A549 (cell line): ENCODE measurements around the gene CARD10. TPM values are rescaled to one million over a fixed set of nuclear protein-coding genes. Genes with fewer than 3 reads are reported as not detected.
A peak's percentile ranks its signal among the peaks of the same experiment; 100 is the strongest.

Experiments
- ATAC-seq, 2 experiments: fragments of 200-7000 bp in 1 of 2; fragments of >200 bp in 1 of 2; cut with Nextera tagmentation in 1 of 2; cut with Tn5 transposase in 1 of 2; 3 replicates each; pipeline versions ENCODE4 v1.8.0 to v1.9.1; 2018 to 2020; ENCODE audit warnings: mild to moderate bottlenecking in 1 of 2, moderate library complexity in 1 of 2
- CTCF ChIA-PET: fragments of 300-600 bp; sonication (Branson Sonifier 250); formaldehyde crosslinking; extraction: SDS; loops from one replicate; lab custom pipeline; 2021; ENCODE audit warnings: antibody characterized with exemption, inconsistent platforms; lab: Yijun Ruan, JAX
- POLR2A ChIA-PET: fragments of 350-600 bp; formaldehyde crosslinking; extraction: SDS; loops from one replicate; lab custom pipeline; 2021; ENCODE audit warnings: antibody characterized with exemption, inconsistent platforms; lab: Yijun Ruan, JAX
- DNase-seq, 2 experiments: peaks; one replicate each; pipeline versions ENCODE4 v3.0.0 to v3.0.0-alpha.2; 2011 to 2016; ENCODE audit warnings: low read depth in 1 of 2, low spot score in 1 of 2
- FAIRE-seq: peaks from 2 replicates; lab custom pipeline; 2011; peaks lifted over from hg19 to GRCh38; lab: Jason Lieb, UNC
- H3K27ac ChIP-seq, 2 experiments: fragments of >200 bp; sonication (Bioruptor Twin); formaldehyde crosslinking; 3 replicates each; pipeline ENCODE4 v1.5.1; 2016 to 2017
- H3K4me1 ChIP-seq: fragments of >200 bp; sonication (Bioruptor Twin); formaldehyde crosslinking; 3 replicates; pipeline ENCODE4 v1.6.1; 2016
- H3K4me2 ChIP-seq: fragments of >200 bp; sonication (Bioruptor Twin); formaldehyde crosslinking; 3 replicates; pipeline ENCODE4 v1.6.1; 2016
- H3K4me3 ChIP-seq: fragments of >200 bp; sonication (Bioruptor Twin); formaldehyde crosslinking; 3 replicates; pipeline ENCODE4 v1.5.1; 2016
- H3K9me3 ChIP-seq: fragments of >200 bp; sonication (Bioruptor Twin); formaldehyde crosslinking; 3 replicates; pipeline ENCODE4 v1.6.1; 2016
- BHLHE40 ChIP-seq: IDR thresholded peaks from 2 replicates; pipeline ENCODE4 v1.6.1; 2012; ENCODE audit warnings: low read depth, low read length, inconsistent platforms
- CHD4 ChIP-seq: fragments of 200-600 bp; sonication (generic); IDR thresholded peaks from 2 replicates; pipeline ENCODE4 v1.6.1; 2016; ENCODE audit warnings: antibody characterized with exemption, mild to moderate bottlenecking, borderline replicate concordance
- E2F6 ChIP-seq: IDR thresholded peaks from 2 replicates; pipeline ENCODE4 v1.6.1; 2012; ENCODE audit warnings: low read depth, borderline replicate concordance
- EHF ChIP-seq: fragments of 250-450 bp; sonication (Bioruptor Pico); IDR thresholded peaks from 2 replicates; pipeline ENCODE4 v1.5.0; 2020; ENCODE audit warnings: mild to moderate bottlenecking
- ESRRA ChIP-seq: fragments of 150-350 bp; IDR thresholded peaks from 2 replicates; pipeline ENCODE4 v1.6.1; 2014; ENCODE audit warnings: mild to moderate bottlenecking, low read length, borderline replicate concordance
- FOSB ChIP-seq: fragments of 250-450 bp; sonication (Bioruptor Pico); IDR thresholded peaks from 2 replicates; pipeline ENCODE4 v1.5.0; 2020; ENCODE audit warnings: mild to moderate bottlenecking, moderate library complexity
- GATA3 ChIP-seq: IDR thresholded peaks from 2 replicates; pipeline ENCODE4 v1.6.1; 2012; ENCODE audit warnings: borderline replicate concordance
- HDAC2 ChIP-seq: fragments of 200-600 bp; sonication (generic); IDR thresholded peaks from 2 replicates; pipeline ENCODE4 v1.6.1; 2016
- HES2 ChIP-seq: fragments of >200 bp; sonication (Bioruptor Twin); formaldehyde crosslinking; IDR thresholded peaks from 2 replicates; pipeline ENCODE4 v1.6.1; 2016
- HOXB5 ChIP-seq: fragments of 250-450 bp; sonication (Bioruptor Pico); IDR thresholded peaks from 2 replicates; pipeline ENCODE4 v1.5.0; 2020; ENCODE audit warnings: mild to moderate bottlenecking, moderate library complexity
- JUN ChIP-seq, 2 experiments: fragments of >200 bp; sonication (Bioruptor Twin); formaldehyde crosslinking; IDR thresholded peaks; 2 replicates in 1 of 2; 3 replicates in 1 of 2; pipeline ENCODE4 v1.6.1; 2016 to 2017
- KDM1A ChIP-seq: fragments of 200-600 bp; sonication (generic); IDR thresholded peaks from 2 replicates; pipeline ENCODE4 v1.6.1; 2016; ENCODE audit warnings: low read depth, mild to moderate bottlenecking
- MAZ ChIP-seq: fragments of 150-350 bp; IDR thresholded peaks from 2 replicates; pipeline ENCODE4 v1.6.1; 2014; ENCODE audit warnings: antibody characterized with exemption, low read depth, low read length, borderline replicate concordance
- MYC ChIP-seq: IDR thresholded peaks from 2 replicates; pipeline ENCODE4 v1.6.1; 2012; ENCODE audit warnings: mild to moderate bottlenecking, inconsistent platforms, low read length, improper control_type of control experiment, borderline replicate concordance
- PHF8 ChIP-seq: fragments of 200-600 bp; sonication (generic); IDR thresholded peaks from 2 replicates; pipeline ENCODE4 v1.6.1; 2016; ENCODE audit warnings: low read depth, mild to moderate bottlenecking, antibody characterized with exemption, moderate library complexity, borderline replicate concordance
- RAD21 ChIP-seq, 2 experiments: fragments of >200 bp in 1 of 2; sonication (Bioruptor Twin) in 1 of 2; formaldehyde crosslinking in 1 of 2; IDR thresholded peaks in 1 of 2; conservative IDR thresholded peaks in 1 of 2; 2 replicates in 1 of 2; 3 replicates in 1 of 2; pipeline ENCODE4 v1.6.1; 2012 to 2018; ENCODE audit warnings: inconsistent platforms in 1 of 2
- RCOR1 ChIP-seq: fragments of 150-350 bp; IDR thresholded peaks from 2 replicates; pipeline ENCODE4 v1.6.1; 2014; ENCODE audit warnings: antibody characterized with exemption, low read length, low read depth
- SMC3 ChIP-seq: fragments of >200 bp; sonication (Bioruptor Twin); formaldehyde crosslinking; IDR thresholded peaks from 3 replicates; pipeline ENCODE4 v1.6.1; 2018; ENCODE audit warnings: inconsistent platforms
- TFCP2L1 ChIP-seq: fragments of 250-450 bp; sonication (Bioruptor Pico); IDR thresholded peaks from 2 replicates; pipeline ENCODE4 v1.5.0; 2021; ENCODE audit warnings: mild to moderate bottlenecking
- TP53 ChIP-seq: fragments of 250-450 bp; sonication (Bioruptor Pico); IDR thresholded peaks from 2 replicates; pipeline ENCODE4 v1.5.0; 2021; ENCODE audit warnings: mild to moderate bottlenecking, moderate library complexity
- ZC3H11A ChIP-seq: fragments of 450-650 bp; IDR thresholded peaks from 2 replicates; pipeline ENCODE4 v1.6.1; 2014; ENCODE audit warnings: antibody characterized with exemption, mild to moderate bottlenecking
- ZFP36 ChIP-seq: fragments of 450-650 bp; IDR thresholded peaks from 2 replicates; pipeline ENCODE4 v1.6.1; 2014; ENCODE audit warnings: borderline replicate concordance; ENCODE audit not compliant: partially characterized antibody
- WGBS: methylation state at CpG from one replicate; pipeline ENCODE4 v1.1.6; 2017; ENCODE audit errors: missing lambda C conversion rate; 5-methylcytosine and 5-hydroxymethylcytosine counted together
- polyA plus RNA-seq, 4 experiments: library from polyadenylated mRNA; depleted of rRNA in 3 of 4; stranded (reverse); fragments of >200 nt; fragmentation: RNase III in 1 of 4; extraction: RNeasy Plus Mini Kit Qiagen cat#74134 plus additional on column Dnase treatment in 1 of 4; gene quantifications; 2 replicates in 3 of 4; 3 replicates in 1 of 4; pipeline ENCODE4 v1.2.3, GENCODE V29; 2011 to 2017
- TF ChIP-seq, protein P1 (sequence below): fragments of 250-450 bp; sonication (Bioruptor Pico); IDR thresholded peaks from 2 replicates; pipeline ENCODE4 v1.5.0; 2021; ENCODE audit warnings: mild to moderate bottlenecking, moderate library complexity, borderline replicate concordance
- TF ChIP-seq, protein P2 (sequence below): fragments of 150-350 bp; IDR thresholded peaks from 2 replicates; pipeline ENCODE4 v1.6.1; 2014; ENCODE audit warnings: low read depth, mild to moderate bottlenecking, low read length
- TF ChIP-seq, protein P3 (sequence below): fragments of >200 bp; sonication (Bioruptor Twin); formaldehyde crosslinking; IDR thresholded peaks from 3 replicates; pipeline ENCODE4 v1.5.1; 2016

CARD10 gene
- polyA plus RNA-seq, 2 of the 4 experiments (the other 2 are of a cell fraction) = 8.3 to 15.3 TPM

- TF ChIP-seq, protein P1, sequence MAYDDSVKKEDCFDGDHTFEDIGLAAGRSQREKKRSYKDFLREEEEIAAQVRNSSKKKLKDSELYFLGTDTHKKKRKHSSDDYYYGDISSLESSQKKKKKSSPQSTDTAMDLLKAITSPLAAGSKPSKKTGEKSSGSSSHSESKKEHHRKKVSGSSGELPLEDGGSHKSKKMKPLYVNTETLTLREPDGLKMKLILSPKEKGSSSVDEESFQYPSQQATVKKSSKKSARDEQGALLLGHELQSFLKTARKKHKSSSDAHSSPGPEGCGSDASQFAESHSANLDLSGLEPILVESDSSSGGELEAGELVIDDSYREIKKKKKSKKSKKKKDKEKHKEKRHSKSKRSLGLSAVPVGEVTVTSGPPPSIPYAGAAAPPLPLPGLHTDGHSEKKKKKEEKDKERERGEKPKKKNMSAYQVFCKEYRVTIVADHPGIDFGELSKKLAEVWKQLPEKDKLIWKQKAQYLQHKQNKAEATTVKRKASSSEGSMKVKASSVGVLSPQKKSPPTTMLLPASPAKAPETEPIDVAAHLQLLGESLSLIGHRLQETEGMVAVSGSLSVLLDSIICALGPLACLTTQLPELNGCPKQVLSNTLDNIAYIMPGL = no peak
These were observed 39.6 kb upstream of the CARD10 start (continued) for GRCh38 chr22:37558815-37559214.

GRCh38 chr22:37557321-37558001, 38.2 kb upstream of the CARD10 start:
- H3K9me3 ChIP-seq = no peaks in the 10 kb centered on the region
- POLR2A ChIA-PET = interaction anchor here (0.5 kb wide), 1 partner anchor 9 kb away, joined by 4 read pairs; no protein-coding TSS in a partner anchor
- peaks cover 41% of the 10 kb centered on the region for H3K4me1 ChIP-seq
- no peak for FAIRE-seq
- CTCF ChIA-PET = interaction anchor here (0.7 to 18.5 kb wide), 6 partner anchors 10 to 241 kb away, joined by 3 to 771 read pairs (median 5); no protein-coding TSS in a partner anchor
- no peak overlapping the region for H3K4me3 ChIP-seq
- 26% methylated on average over 6 of the region's 7 CpGs for WGBS
- H3K27ac ChIP-seq = peak overlapping the region; percentile 39 to 100; a peak in 5 of 6 replicates
- DNase-seq = peak in 1 of 2 experiments; percentile 53
- ATAC-seq = no peak
- peak overlapping the region; percentile 44 for H3K4me2 ChIP-seq
- TF ChIP-seq HES2 (no peak), CHD4 (0 out of 2 replicates have a peak, but pooled peaks have one; percentile 39), PHF8 (no peak), EHF (CRISPR knock-in tag) (no peak), KDM1A (peak; percentile 74; the same call in 1 of the 2 replicates)

- CTCF ChIA-PET = interaction anchor here (1.1 to 18.5 kb wide), 4 partner anchors 11 to 240 kb away, joined by 3 to 771 read pairs (median 20); no protein-coding TSS in a partner anchor
These were observed 37.5 kb upstream of the CARD10 start for GRCh38 chr22:37556710-37557109.

GRCh38 chr22:37555029-37555428, 35.8 kb upstream of the CARD10 start:
- no peak overlapping the region for H3K4me3 ChIP-seq
- H3K9me3 ChIP-seq = no peaks in the 10 kb centered on the region
- H3K4me2 ChIP-seq = no peak overlapping the region
- ChIA-PET POLR2A (interaction anchor here (1.0 kb wide), 1 partner anchor 11 kb away, joined by 6 read pairs; no protein-coding TSS in a partner anchor), CTCF (interaction anchor here (0.7 to 18.5 kb wide), 4 partner anchors 10 to 52 kb away, joined by 3 to 771 read pairs (median 22); no protein-coding TSS in a partner anchor)
- H3K4me1 ChIP-seq = peaks cover 47% of the 10 kb centered on the region
- TF ChIP-seq TFCP2L1 (CRISPR knock-in tag) (no peak), E2F6 (no peak), RCOR1 (no peak), SMC3 (no peak), ESRRA (no peak)
- TF ChIP-seq, protein P2, sequence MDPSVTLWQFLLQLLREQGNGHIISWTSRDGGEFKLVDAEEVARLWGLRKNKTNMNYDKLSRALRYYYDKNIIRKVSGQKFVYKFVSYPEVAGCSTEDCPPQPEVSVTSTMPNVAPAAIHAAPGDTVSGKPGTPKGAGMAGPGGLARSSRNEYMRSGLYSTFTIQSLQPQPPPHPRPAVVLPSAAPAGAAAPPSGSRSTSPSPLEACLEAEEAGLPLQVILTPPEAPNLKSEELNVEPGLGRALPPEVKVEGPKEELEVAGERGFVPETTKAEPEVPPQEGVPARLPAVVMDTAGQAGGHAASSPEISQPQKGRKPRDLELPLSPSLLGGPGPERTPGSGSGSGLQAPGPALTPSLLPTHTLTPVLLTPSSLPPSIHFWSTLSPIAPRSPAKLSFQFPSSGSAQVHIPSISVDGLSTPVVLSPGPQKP = no peak
- no peak for ATAC-seq
- no peak overlapping the region for H3K27ac ChIP-seq
- FAIRE-seq = no peak
- DNase-seq = no peak

More at GRCh38 chr22:37556710-37557109, 37.5 kb upstream of the CARD10 start:
- H3K27ac ChIP-seq = peak overlapping the region; percentile 39 to 100; a peak in 5 of 6 replicates
- H3K4me3 ChIP-seq = no peak overlapping the region
- peak overlapping the region; percentile 44 for H3K4me2 ChIP-seq
- 17% methylated on average over 4 of the region's 5 CpGs for WGBS
- DNase-seq (no peak), FAIRE-seq (no peak)
- no peaks in the 10 kb centered on the region for H3K9me3 ChIP-seq
- peaks cover 42% of the 10 kb centered on the region for H3K4me1 ChIP-seq
- no peak for TF ChIP-seq GATA3
- TF ChIP-seq JUN (IDR thresholded peaks at IDR 0.05) = no peak
- no peak for TF ChIP-seq RCOR1
- no peak for TF ChIP-seq ZFP36
- TF ChIP-seq BHLHE40 = no peak
- TF ChIP-seq RAD21 (conservative IDR thresholded peaks at IDR 0.05 in 1 of 2, IDR thresholded peaks at IDR 0.05 in 1 of 2) = no peak
- no peak for TF ChIP-seq MAZ
- no peak for TF ChIP-seq FOSB
- no peak for TF ChIP-seq HOXB5 (CRISPR knock-in tag)
- no peak for TF ChIP-seq ZC3H11A
- TF ChIP-seq HDAC2 = no peak
- TF ChIP-seq, protein P3, sequence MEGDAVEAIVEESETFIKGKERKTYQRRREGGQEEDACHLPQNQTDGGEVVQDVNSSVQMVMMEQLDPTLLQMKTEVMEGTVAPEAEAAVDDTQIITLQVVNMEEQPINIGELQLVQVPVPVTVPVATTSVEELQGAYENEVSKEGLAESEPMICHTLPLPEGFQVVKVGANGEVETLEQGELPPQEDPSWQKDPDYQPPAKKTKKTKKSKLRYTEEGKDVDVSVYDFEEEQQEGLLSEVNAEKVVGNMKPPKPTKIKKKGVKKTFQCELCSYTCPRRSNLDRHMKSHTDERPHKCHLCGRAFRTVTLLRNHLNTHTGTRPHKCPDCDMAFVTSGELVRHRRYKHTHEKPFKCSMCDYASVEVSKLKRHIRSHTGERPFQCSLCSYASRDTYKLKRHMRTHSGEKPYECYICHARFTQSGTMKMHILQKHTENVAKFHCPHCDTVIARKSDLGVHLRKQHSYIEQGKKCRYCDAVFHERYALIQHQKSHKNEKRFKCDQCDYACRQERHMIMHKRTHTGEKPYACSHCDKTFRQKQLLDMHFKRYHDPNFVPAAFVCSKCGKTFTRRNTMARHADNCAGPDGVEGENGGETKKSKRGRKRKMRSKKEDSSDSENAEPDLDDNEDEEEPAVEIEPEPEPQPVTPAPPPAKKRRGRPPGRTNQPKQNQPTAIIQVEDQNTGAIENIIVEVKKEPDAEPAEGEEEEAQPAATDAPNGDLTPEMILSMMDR = no peak
- TF ChIP-seq TP53 = no peak
- no peak for TF ChIP-seq MYC
- TF ChIP-seq KDM1A = no peak
- TF ChIP-seq, all 56 proteins: peak for 0
- 0 out of 6 replicates have a peak, but pooled peaks of 1 of the 2 experiments have one; percentile 3 for ATAC-seq
- POLR2A ChIA-PET = interaction anchor here (0.5 kb wide), 1 partner anchor 8 kb away, joined by 4 read pairs; no protein-coding TSS in a partner anchor
